ENCODE results near the gene DGCR8.

Gene DGCR8

DNA sequence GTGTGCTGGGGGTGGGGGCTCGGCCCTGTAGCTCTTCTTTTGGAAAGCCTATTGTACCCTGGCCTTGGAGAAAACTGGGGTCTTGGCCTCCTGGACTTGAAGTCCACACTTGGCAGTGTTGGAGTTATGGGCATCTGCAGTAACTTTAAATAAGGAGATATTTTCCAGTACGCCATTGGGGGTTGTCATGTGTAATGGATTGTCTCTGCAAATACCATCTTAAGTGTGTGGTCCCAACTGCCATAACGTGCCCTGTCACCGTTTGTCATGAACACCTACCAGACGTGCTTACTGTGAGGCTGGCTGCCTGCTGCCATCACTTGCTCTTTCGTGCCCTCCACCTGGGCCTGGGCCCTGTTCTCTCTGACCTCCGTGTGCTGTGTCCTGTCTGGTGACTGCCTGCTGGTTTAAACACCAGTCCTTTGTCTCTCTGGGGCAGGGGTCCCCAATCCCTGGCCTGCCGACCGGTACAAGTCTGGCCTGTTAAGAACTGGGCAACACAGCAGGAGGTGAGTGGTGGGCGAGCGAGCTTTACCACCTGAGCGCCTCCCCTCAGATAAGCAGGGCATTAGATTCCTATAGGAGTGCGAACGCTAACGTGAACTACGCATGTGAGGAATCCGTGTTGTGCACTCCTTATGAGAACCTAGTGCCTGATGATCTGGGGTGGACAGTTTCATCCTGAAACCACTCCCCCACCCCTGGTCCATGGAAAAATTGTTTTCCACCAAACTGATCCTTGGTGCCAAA, 48.0 kb downstream of the DGCR8 start:
- peaks cover 29 to 42% of the 10 kb centered on the region in 2 donors for H3K36me3 ChIP-seq (ENCODE audit: control insufficient read depth in 1 of 2, insufficient read depth in 2 of 2, low read length in 2 of 2)
- no peak overlapping the region for H3K9ac ChIP-seq (ENCODE audit: low read depth in 1 of 2, low read length in 2 of 2)
- H3K9me3 ChIP-seq (ENCODE audit: control insufficient read depth in 1 of 2, low read length in 2 of 2) = no peaks in the 10 kb centered on the region
- H3K27me3 ChIP-seq (ENCODE audit: control insufficient read depth in 1 of 2, insufficient read depth in 2 of 2, low read length in 2 of 2) = no peaks in the 10 kb centered on the region
- no peak overlapping the region for H3K4me3 ChIP-seq (ENCODE audit: low read depth in 1 of 2, low read length in 2 of 2)
- no peak overlapping the region for H3K27ac ChIP-seq (ENCODE audit: low read depth, low read length)
- H3K4me1 ChIP-seq (ENCODE audit: control insufficient read depth in 1 of 2, insufficient read depth in 2 of 2, low read length in 2 of 2) = peaks cover 7 to 31% of the 10 kb centered on the region in 2 donors

DNA sequence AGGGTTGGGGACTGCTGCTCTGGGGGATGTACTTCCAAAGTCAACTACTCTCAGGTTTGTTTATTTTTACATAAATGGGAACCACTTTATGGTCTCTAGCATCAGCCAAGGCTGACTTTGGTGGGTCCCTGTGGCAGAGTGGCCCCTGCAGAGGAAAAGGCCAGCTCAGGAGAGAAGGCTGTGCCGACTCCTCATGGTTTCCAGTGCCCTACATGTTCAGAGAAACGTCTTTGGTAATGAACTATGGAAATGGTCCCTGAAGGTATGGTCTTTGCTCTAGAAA, 48.5 kb downstream of the DGCR8 start:
- Histone ChIP-seq H3K9ac (ENCODE audit: low read depth in 1 of 2, low read length in 2 of 2) (no peak overlapping the region), H3K27me3 (ENCODE audit: control insufficient read depth in 1 of 2, insufficient read depth in 2 of 2, low read length in 2 of 2) (no peaks in the 10 kb centered on the region), H3K4me1 (ENCODE audit: control insufficient read depth in 1 of 2, insufficient read depth in 2 of 2, low read length in 2 of 2) (peaks cover 7 to 32% of the 10 kb centered on the region in 2 donors), H3K36me3 (ENCODE audit: control insufficient read depth in 1 of 2, insufficient read depth in 2 of 2, low read length in 2 of 2) (peaks cover 26 to 40% of the 10 kb centered on the region in 2 donors), H3K27ac (ENCODE audit: low read depth, low read length) (no peak overlapping the region), H3K4me3 (ENCODE audit: low read depth in 1 of 2, low read length in 2 of 2) (no peak overlapping the region), H3K9me3 (ENCODE audit: control insufficient read depth in 1 of 2, low read length in 2 of 2) (no peaks in the 10 kb centered on the region)

DNA sequence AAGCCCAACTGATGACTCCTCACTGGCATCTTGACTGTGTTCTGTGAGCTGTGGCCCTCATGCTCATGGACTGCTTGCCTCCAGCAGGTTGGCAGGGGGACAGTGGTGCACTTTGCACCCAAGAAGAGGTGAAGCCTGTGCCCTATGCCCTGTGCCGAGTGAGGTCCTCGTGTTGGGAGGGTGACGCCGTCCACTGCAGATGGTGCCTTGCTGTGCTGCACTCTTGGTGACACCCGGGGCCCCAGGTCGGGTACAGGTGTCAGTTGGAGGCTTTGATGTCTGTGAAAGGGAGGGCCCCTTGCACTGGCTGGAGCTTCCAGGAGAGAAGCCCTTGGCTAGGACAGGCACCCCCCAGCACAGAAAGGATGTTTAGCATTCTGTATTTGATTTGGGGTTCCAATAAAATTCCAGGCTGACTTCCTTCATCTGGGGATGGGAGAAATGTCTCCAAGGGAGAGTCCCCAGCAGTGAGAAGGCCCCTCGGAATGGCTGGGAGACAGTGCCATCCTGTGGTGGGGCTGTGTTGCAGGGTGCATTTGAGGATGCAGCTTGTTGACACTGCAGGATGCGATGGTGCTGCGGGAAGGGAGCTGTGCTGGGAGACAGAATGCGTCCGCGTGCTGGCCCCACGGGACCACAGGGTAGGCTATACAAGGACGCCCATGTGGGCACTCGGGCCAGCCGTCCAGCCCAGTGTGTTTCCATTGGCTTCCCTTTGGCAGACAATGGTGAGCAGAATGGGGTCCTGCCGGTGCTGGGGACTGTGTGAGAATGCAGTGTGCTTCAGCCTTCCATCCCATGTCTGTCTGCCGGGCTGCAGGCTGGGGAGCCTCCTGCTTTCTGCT, 49.1 kb downstream of the DGCR8 start:
- no peak overlapping the region for H3K27ac ChIP-seq (ENCODE audit: low read depth, low read length)

DNA sequence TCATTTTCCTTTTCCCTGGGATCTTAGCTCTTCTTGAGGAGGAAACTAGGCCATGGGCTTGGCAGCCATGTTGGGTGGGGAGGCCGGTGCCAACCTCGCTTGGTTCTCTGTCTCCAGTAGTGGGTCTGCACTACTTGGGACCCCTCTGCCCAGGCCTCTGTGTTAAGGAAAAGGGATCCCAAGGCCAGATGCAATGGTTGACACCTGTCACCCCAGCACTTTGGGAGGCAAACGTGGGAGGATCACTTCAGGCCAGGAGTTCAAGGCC, 49.6 kb downstream of the DGCR8 start:
- H3K9me3 ChIP-seq (ENCODE audit: control insufficient read depth in 1 of 2, low read length in 2 of 2) = no peaks in the 10 kb centered on the region
- peaks cover 7 to 32% of the 10 kb centered on the region in 2 donors for H3K4me1 ChIP-seq (ENCODE audit: control insufficient read depth in 1 of 2, insufficient read depth in 2 of 2, low read length in 2 of 2)
- H3K27me3 ChIP-seq (ENCODE audit: control insufficient read depth in 1 of 2, insufficient read depth in 2 of 2, low read length in 2 of 2) = no peaks in the 10 kb centered on the region
- no peak overlapping the region for H3K9ac ChIP-seq (ENCODE audit: low read depth in 1 of 2, low read length in 2 of 2)
- H3K36me3 ChIP-seq (ENCODE audit: control insufficient read depth in 1 of 2, insufficient read depth in 2 of 2, low read length in 2 of 2) = peaks cover 21 to 29% of the 10 kb centered on the region in 2 donors
- no peak overlapping the region for H3K27ac ChIP-seq (ENCODE audit: low read depth, low read length)
- no peak overlapping the region for H3K4me3 ChIP-seq (ENCODE audit: low read depth in 1 of 2, low read length in 2 of 2)

More for the DNA sequence above, 49.1 kb downstream of the DGCR8 start:
- no peak overlapping the region for H3K4me3 ChIP-seq (ENCODE audit: low read depth in 1 of 2, low read length in 2 of 2)
- H3K9me3 ChIP-seq (ENCODE audit: control insufficient read depth in 1 of 2, low read length in 2 of 2) = no peaks in the 10 kb centered on the region
- H3K27me3 ChIP-seq (ENCODE audit: control insufficient read depth in 1 of 2, insufficient read depth in 2 of 2, low read length in 2 of 2) = no peaks in the 10 kb centered on the region
- peaks cover 7 to 32% of the 10 kb centered on the region in 2 donors for H3K4me1 ChIP-seq (ENCODE audit: control insufficient read depth in 1 of 2, insufficient read depth in 2 of 2, low read length in 2 of 2)
- H3K9ac ChIP-seq (ENCODE audit: low read depth in 1 of 2, low read length in 2 of 2) = no peak overlapping the region
- peaks cover 21 to 34% of the 10 kb centered on the region in 2 donors for H3K36me3 ChIP-seq (ENCODE audit: control insufficient read depth in 1 of 2, insufficient read depth in 2 of 2, low read length in 2 of 2)

DNA sequence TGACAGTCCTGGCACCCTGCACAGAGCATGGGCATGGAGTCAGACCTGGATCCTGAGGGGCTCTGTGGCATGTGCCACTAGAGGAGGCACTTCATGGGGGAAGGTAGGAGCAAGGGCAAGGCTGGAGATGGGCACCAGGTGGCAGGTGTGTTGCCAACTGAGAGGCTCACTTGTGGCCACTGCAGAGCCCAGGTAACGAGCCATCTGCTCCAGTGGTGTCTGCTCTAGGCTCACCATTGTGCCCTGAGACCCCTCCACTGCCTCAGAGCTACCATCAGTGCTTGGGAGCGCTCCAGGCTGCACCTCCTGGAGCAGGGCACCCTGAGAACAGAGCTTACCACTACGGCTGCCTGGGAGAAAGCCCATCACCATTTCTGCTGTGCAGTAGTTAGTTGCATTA, 50.3 kb downstream of the DGCR8 start:
- Histone ChIP-seq H3K4me1 (ENCODE audit: control insufficient read depth in 1 of 2, insufficient read depth in 2 of 2, low read length in 2 of 2) (peaks cover 7 to 32% of the 10 kb centered on the region in 2 donors), H3K27me3 (ENCODE audit: control insufficient read depth in 1 of 2, insufficient read depth in 2 of 2, low read length in 2 of 2) (no peaks in the 10 kb centered on the region), H3K9ac (ENCODE audit: low read depth in 1 of 2, low read length in 2 of 2) (no peak overlapping the region), H3K27ac (ENCODE audit: low read depth, low read length) (no peak overlapping the region), H3K4me3 (ENCODE audit: low read depth in 1 of 2, low read length in 2 of 2) (peak overlapping the region; percentile 43 to 57), H3K9me3 (ENCODE audit: control insufficient read depth in 1 of 2, low read length in 2 of 2) (no peaks in the 10 kb centered on the region), H3K36me3 (ENCODE audit: control insufficient read depth in 1 of 2, insufficient read depth in 2 of 2, low read length in 2 of 2) (peaks cover 19 to 23% of the 10 kb centered on the region in 2 donors)

DNA sequence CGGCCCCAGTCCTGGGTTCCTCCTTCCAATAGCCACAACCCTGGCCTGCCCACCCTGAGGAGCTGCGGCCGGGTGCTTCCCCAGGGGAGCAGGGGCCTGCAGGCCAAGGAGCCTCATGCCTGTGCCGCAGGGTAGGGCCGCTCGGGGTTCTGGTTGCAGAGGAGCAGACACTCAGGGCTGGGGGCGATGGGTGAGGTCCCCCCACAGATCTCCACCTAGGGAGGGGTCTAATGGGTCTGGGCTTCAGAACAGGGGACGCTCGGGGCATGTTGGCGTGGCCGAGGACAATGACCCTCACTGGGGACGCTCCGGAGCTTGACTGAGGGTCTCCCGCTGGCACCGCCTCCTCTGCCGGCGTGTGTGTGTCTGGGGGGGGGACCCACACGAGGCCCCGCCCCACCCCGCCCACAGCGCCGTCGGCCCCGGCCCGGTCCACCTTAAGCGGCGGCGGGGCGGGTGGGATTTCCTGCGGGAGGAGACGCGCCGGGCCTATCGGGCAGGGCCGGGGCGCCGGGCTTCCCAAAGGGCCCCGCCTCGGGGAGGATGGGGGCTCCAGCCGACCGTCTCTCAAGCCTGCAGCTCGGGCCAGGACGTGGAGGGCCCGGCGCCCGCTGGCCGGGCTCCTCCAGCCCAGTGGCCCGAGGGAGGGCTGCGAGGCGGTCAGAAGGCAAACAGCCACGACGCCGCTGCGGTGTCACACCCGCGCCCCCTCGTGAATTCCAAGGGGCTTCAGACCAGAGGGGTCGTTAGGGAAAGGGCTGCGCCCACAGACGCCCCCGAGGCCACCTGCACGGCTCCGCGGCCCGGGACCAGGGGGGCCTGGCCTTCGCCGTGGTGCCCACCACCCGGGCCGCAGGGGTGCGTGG, 50.9 kb downstream of the DGCR8 start:
- H3K9ac ChIP-seq (ENCODE audit: low read depth in 1 of 2, low read length in 2 of 2) = peak overlapping the region; percentile 42 to 43

DNA sequence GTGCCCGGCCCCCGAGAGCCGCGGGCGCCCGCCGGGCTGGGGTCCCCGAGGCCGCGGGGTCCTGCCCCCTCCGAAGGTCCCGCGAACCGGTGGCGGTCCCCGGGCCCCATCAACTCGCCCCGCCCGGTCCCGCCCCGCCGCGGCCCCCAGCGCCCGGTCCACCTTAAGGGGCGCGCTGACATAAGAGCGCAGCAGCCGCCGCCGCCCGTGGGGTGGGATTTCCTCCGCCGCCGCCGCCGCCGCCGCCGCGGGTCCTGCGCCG, 51.5 kb downstream of the DGCR8 start, which contains the start of gene ZDHHC8:
Gene ZDHHC8, plus strand, starts transcription at position 208 of the 262 bp plus-strand sequence. CDS start 144 bp downstream, outside the sequence.
- Histone ChIP-seq H3K9me3 (ENCODE audit: control insufficient read depth in 1 of 2, low read length in 2 of 2) (no peaks in the 10 kb centered on the region), H3K27ac (ENCODE audit: low read depth, low read length) (peak within 1 kb of the TSS; percentile 26), H3K4me3 (ENCODE audit: low read depth in 1 of 2, low read length in 2 of 2) (peak within 1 kb of the TSS; percentile 72 to 82), H3K36me3 (ENCODE audit: control insufficient read depth in 1 of 2, insufficient read depth in 2 of 2, low read length in 2 of 2) (peaks cover 7 to 11% of the 10 kb centered on the region in 2 donors), H3K9ac (ENCODE audit: low read depth in 1 of 2, low read length in 2 of 2) (peak within 1 kb of the TSS; percentile 42 to 63), H3K4me1 (ENCODE audit: control insufficient read depth in 1 of 2, insufficient read depth in 2 of 2, low read length in 2 of 2) (peaks cover 7 to 32% of the 10 kb centered on the region in 2 donors), H3K27me3 (ENCODE audit: control insufficient read depth in 1 of 2, insufficient read depth in 2 of 2, low read length in 2 of 2) (no peaks in the 10 kb centered on the region)

More for the DNA sequence above, 50.9 kb downstream of the DGCR8 start:
- Histone ChIP-seq H3K9me3 (ENCODE audit: control insufficient read depth in 1 of 2, low read length in 2 of 2) (no peaks in the 10 kb centered on the region), H3K27ac (ENCODE audit: low read depth, low read length) (peak overlapping the region; percentile 26), H3K4me1 (ENCODE audit: control insufficient read depth in 1 of 2, insufficient read depth in 2 of 2, low read length in 2 of 2) (peaks cover 7 to 32% of the 10 kb centered on the region in 2 donors), H3K27me3 (ENCODE audit: control insufficient read depth in 1 of 2, insufficient read depth in 2 of 2, low read length in 2 of 2) (no peaks in the 10 kb centered on the region), H3K4me3 (ENCODE audit: low read depth in 1 of 2, low read length in 2 of 2) (peak overlapping the region; percentile 57 to 82), H3K36me3 (ENCODE audit: control insufficient read depth in 1 of 2, insufficient read depth in 2 of 2, low read length in 2 of 2) (peaks cover 13 to 17% of the 10 kb centered on the region in 2 donors)

DNA sequence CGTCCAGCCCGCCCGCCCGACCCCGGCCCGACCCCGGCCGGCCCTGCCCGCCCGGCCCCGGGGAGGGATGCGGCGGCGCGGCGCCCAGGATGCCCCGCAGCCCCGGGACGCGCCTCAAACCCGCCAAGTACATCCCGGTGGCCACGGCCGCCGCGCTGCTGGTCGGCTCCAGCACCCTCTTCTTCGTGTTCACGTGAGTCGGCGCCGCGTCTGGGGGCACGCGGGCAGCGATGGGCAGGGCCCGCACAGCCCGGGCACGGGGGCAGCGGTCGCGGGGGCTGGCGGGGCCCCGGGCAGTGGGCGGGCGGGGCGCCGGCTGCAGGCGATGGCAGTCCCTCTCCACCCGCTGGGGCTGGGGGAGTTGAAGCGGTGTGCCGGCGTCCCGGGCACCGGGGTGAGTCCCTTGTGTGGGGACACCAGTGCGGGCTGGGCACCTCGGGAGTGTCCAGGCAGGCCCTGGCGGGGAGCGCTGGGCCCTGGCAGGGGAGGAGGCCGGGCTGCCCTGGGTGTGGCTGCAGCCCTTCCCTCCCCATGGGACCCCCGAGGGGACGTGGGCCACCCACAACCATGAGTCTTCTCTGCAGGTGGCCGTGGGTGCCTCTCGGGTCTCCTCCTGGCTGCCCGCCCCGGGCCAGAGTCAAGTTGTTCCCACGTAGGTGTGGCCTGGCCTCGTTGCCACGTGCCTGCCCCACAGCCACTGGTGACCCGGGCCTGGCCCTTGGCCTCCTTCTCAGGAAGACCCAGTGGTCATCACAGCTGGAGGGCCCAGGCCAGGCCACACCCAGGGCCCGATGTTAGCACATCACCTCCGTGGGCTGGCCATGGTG, 52.0 kb downstream of the DGCR8 start:
- Histone ChIP-seq H3K27ac (ENCODE audit: low read depth, low read length) (no peak overlapping the region), H3K4me1 (ENCODE audit: control insufficient read depth in 1 of 2, insufficient read depth in 2 of 2, low read length in 2 of 2) (peaks cover 7 to 32% of the 10 kb centered on the region in 2 donors), H3K4me3 (ENCODE audit: low read depth in 1 of 2, low read length in 2 of 2) (peak overlapping the region; percentile 72 to 78), H3K9ac (ENCODE audit: low read depth in 1 of 2, low read length in 2 of 2) (peak overlapping the region; percentile 36 to 63), H3K36me3 (ENCODE audit: control insufficient read depth in 1 of 2, insufficient read depth in 2 of 2, low read length in 2 of 2) (peaks cover 4 to 7% of the 10 kb centered on the region in 2 donors), H3K9me3 (ENCODE audit: control insufficient read depth in 1 of 2, low read length in 2 of 2) (no peaks in the 10 kb centered on the region), H3K27me3 (ENCODE audit: control insufficient read depth in 1 of 2, insufficient read depth in 2 of 2, low read length in 2 of 2) (no peaks in the 10 kb centered on the region)

DNA sequence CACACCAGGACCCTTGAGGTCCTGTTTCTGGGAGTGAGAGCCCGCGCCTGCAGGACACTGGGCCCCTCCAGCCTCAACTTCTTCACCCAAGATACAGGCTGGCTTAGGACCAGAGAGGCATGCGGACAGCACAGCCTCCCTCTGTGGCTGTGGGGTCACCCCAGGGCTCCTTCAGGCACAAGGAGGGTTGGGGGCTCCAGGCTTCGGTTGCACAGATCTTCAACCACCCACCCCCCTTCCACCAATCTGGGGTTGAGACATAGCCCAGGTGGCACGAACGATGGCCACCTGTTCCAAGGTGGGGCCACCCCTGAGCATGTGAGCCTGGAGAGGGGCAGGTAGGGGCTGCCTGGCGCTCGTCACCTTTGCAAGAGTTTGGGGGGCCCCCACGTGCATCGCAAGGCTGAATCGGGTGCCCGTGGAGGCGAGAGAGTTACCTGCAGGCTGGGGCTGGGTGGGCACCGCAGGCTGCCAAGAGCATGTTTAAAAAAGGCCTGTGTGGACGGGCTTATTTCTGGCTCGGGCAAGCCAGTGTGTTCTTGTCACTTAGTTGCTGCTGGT, 52.7 kb downstream of the DGCR8 start:
- H3K9ac ChIP-seq (ENCODE audit: low read depth in 1 of 2, low read length in 2 of 2) = peak overlapping the region; percentile 36 to 63
- H3K4me3 ChIP-seq (ENCODE audit: low read depth in 1 of 2, low read length in 2 of 2) = peak overlapping the region; percentile 72 to 78
- H3K4me1 ChIP-seq (ENCODE audit: control insufficient read depth in 1 of 2, insufficient read depth in 2 of 2, low read length in 2 of 2) = peaks cover 7 to 32% of the 10 kb centered on the region in 2 donors
- H3K9me3 ChIP-seq (ENCODE audit: control insufficient read depth in 1 of 2, low read length in 2 of 2) = no peaks in the 10 kb centered on the region
- no peaks in the 10 kb centered on the region for H3K27me3 ChIP-seq (ENCODE audit: control insufficient read depth in 1 of 2, insufficient read depth in 2 of 2, low read length in 2 of 2)
- no peak overlapping the region for H3K27ac ChIP-seq (ENCODE audit: low read depth, low read length)
- peaks cover under 1% of the 10 kb centered on the region in 2 donors for H3K36me3 ChIP-seq (ENCODE audit: control insufficient read depth in 1 of 2, insufficient read depth in 2 of 2, low read length in 2 of 2)

All from duodenal mucosa (tissue), 2 donors.